RKO (cell line): ENCODE measurements around the gene PPP1R36.
"Not testable (repeated sequence)": the region's sequence is repeated elsewhere in the genome, so short reads cannot be mapped to it uniquely, and the experiment has no call there.

ENCODE experiments used
- DNase-seq: peaks from one replicate; pipeline ENCODE4 v3.0.0-alpha.2; 2016; ENCODE audit warnings: low spot score

Gene PPP1R36, protein sequence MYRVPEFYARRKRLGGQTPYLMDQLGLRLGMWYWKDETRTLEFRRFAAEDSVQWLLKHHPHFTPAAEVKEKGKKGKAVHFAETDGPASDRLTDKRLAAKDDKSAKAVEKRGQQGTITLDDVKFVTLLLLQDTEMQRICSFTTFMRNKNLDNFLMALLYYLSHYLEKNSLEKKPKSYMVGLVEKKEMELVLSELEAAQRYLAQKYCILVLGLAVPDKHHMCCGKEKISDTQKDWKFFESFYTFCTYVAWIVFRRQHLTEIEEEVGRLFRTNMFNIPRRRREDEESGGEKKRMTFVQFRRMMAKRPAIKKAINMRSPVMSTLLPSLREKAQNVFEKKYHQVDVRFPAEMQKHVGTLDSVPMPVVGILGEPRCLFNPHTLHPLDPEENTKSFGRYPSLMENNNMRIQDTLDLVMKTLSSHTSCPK

DNA sequence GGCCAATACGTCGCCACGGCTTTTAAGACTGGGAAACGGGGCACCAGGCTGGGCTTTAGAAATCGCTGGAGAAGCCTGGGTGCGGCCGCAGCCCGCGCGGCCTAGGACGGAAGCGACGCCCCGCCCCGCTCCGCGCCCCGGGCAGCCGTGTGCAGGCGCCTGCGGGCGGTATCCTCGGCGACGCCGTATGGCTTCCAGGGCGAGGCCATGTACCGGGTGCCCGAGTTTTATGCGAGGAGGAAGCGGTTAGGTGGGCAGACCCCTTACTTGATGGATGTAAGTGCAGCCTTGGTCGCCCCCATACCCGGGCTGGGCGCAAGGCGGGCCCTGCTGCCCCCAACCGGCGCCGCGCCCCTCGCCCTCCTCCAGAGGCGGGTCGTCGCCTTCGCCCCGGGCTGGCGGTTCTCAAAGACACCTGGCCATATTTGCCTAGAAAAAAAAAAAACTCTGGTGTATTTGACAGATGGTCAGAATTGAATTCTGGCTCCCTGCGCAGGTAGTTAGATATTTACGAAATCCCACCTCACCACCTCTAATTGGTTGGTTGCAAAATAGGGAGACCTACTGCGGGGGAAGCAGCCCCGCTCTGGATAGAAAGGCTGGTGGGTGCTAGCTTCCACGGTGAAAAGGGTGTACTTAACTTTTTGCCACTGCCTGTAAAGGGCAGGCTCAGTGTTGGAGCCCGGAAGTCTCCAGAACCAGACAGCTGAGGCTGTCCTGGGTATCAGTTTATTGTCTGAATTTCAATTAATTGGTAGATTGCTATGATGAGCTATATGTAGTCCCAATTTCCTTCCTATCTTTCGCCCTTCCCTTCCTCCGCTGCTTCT is at the start of gene PPP1R36:
Gene PPP1R36 (plus strand): TSS at position 171 of the 830 bp plus-strand sequence. CDS start 37 bp downstream, at position 208.
- no peak for DNase-seq

DNA sequence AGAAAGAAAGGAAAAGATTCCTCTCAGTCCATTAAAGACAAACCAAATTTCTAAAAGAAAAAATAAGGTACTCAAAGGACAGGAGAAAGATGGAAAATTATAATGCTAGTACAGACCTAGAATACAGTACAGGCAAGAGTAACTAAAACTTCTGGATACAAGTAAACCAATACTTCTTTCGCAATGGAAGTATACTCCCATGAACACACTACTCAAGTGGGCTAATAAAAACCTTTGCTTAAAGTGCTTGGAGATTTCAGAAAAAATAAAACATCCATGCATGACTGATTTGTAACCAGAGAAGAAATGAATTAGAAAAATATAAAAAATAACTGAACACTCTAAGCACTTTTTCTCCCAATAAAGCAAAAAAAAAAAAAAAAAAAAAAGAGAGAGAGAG is 49.7 kb upstream of the PPP1R36 start:
- no peak for DNase-seq

DNA sequence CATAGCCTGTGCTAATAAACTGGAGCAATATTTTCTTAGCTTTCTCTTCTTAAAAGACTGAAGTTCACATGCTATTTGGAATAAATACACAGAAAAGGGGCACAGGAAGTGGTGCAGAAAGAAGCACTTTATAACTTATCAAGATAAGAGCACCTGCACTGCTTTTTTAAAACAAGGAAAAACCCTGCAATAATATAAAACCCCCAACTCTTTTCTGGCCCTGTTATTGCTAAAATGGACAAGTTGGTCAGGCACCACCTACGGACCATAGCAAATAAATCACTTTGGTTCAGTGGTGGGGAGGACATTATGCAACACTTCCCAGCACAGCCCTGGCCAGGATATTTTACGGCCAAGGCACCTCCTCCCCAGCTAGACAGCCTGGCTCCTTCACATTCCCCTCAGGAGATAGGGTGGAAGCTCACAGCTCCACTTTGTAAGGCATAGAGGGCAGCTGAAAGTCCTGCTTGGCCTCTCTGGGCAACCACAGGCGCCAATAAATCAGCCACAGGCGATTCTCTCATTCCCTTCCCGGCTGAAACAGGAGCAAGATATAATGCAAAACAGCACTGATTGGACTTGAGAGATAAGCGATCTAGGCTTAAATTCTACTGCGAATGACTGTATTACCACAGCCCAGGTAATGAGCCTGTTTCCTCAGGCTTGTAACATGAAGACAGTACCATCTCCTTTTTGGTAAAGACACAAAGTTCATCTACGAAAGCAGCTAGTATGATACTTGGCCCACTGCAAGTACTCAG is 48.2 kb upstream of the PPP1R36 start:
- peak; percentile 61 for DNase-seq

DNA sequence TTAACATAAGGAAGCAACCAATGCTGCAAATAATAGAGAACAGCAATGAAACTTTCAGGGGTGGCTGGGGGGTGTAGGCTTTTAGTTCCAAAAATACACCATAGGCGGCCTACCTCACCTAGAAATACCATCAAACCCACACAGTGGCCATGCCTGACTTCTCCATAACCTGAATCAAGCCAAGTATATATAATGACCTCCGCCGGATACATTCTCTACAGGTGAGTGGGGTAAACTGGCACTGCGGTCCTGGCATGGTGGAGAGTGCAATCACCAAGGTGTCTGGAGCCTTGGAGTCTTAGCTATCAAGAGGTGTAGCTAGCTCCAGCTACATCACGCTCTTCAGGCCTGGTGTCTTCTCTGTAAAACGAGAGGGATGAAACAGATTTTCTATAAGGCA is 47.3 kb upstream of the PPP1R36 start:
- no peak for DNase-seq

DNA sequence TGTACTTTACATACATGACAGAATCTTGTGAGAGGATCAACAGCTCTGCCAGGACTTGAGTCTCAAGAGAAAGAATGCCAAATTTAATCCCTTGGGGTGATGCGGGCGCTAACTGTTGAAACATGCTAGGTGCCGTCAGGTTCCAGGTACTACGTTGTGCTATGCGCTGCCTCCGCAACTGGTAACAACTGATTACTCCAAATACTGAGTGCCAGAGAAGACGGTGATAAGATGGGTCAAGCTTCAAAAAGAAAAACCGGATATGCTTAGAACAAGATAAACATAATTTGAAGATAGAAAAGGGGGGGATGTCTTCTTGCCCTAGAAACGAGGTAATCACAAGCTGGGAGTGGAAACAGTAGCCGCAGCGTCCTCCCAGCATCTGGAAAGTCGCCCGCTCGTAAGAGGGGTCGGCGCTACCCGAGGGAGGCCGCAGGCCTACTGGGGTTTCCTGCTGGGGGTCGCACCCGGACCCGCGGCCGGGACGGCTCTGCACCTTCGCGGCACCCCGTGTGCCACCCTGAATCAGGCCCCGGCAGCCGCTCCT is 46.8 kb upstream of the PPP1R36 start:
- peak; percentile 37 for DNase-seq

DNA sequence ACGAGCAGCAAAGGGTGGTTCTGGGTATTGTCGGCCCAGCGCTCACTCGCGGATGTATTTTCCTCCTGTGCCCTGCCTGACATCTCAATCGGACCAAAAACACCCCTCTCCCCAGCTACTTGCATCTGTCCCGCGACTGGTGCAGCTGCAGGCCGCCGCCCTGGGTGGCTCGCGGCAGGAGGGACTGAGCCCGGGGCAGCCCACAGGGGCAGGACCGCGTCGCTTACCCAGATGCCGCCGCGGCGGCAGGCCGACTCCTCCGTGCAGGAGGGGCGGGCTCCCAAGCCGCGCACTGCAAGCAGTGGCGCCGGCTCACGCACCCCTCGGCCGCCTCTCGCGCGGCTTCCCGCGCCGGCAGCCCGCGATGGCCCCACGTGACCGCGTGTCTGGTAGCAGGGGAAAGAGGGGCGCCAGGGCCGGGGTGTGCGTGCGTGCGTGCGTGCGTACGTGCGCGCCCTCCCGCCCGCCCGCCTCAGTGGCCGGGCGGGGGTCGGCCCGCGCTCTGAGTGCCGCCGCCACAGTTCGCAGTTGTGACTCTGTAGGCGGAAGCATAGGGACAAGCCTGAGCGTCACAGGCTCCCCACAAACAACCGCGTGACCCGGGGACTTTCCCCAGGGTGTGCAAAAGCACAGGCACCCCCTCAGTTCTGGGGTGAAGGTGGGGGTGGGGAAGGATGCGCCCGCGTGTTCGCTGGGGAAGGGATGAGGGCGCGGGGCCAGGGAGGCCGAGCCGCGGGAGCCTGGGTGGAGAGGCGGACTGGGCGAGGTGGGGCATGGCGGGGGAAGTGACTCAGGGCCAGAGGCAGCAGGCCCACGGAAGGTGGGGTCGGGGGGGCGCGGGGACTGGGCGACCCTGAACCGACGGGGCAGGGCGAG is 46.1 kb upstream of the PPP1R36 start, which contains the start of gene ZBTB25:
Gene ZBTB25 (minus strand): TSS at position 405 of the 876 bp plus-strand sequence. CDS start 13,305 bp downstream, outside the sequence.
- DNase-seq, result peak; percentile 92

DNA sequence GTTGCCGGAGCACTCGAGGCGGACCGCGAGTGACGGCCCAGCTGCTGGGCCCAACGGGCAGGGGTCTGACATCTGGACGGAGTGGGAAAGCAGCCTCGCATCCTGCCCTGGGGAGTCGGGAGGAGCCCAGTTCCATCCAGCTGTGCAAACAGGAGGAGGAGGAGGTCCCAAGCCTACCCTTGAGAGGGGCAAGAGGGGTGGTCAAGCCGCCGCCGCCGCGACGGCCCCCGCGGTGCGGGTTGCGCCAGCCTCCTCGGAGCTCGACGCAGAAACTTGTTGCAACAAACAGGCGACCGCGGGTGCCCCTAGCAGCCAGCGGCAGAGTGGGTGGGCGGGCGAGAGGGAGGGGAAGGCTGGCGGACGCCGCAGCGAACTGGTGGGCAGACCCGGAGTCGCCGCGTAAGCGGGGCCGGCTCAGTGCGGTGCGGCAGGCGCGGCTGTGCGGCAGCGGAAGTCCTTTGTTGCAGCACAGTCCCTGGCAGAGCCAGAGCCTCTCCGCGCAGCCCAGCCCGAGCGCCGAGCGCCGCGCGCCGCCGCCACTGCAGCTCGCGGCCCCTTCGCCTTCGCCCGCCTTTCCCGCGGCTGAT is 45.4 kb upstream of the PPP1R36 start, which contains the start of gene ZBTB1:
Gene ZBTB1 (plus strand): TSS at position 461 of the 587 bp plus-strand sequence. CDS start 16,735 bp downstream, outside the sequence.
- peak; percentile 85 for DNase-seq

DNA sequence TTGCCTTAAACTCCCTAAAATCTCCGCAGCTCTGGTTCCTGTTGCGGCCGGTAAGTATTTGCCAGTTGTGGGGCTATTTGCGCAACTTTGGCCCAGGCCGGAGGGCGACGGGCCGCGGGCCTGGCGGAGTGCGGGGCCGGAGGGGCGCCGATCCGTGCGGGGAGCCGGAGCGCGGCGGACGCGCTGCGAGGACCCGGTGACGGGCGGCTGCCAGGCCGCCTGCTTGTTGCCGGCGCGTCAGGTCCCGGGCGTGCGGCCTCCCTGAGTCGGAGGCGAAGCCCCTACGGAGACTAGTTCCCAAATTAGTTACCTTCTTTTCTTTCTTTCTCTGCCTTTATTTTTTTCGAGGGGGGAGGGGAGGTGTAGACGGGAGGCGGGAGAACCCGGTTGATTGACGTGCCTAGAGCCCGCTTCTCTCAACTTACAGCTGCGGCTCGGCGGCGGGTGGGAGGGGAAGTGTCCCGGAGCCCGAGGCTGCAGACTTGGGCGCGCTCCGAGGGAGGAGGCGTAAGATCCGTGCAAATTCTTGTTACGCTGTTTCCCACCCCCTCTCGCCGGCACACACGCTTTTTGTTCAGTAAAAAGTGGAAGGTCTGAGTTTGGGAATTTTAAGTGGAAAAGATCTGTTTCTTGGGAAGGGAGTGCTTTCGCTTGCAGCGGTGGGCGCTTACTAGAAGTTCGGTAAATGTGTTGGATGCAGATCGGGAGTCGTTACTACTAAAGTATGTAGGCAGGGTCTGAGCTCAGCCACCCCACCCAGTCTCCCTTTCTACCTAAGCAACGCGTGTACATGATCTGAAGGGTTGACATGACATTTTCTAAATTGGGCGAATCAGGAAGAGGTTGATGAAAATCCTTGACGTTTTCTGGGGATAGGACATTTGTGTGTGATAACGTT is 44.6 kb upstream of the PPP1R36 start:
- peak; percentile 89 for DNase-seq

DNA sequence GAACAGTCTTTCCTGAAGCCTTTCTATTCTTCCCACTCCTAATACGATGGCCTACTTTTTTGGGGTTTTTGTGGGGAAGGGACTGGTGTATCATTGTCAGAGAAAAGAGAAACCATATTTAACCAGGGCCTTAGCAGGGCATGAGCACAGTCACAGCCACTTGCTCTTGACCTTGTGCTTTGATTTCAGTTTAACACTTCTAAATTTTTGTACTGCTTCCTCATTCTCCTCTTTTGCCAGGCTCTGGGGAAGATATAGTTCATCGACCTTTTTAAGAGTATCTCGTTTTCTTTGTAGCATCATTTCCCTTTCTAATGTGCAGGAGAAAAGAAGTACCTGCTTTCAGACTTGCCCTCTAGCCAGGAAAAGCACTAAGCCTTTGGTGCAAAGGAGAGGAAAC is 43.0 kb upstream of the PPP1R36 start:
- DNase-seq, result no peak

DNA sequence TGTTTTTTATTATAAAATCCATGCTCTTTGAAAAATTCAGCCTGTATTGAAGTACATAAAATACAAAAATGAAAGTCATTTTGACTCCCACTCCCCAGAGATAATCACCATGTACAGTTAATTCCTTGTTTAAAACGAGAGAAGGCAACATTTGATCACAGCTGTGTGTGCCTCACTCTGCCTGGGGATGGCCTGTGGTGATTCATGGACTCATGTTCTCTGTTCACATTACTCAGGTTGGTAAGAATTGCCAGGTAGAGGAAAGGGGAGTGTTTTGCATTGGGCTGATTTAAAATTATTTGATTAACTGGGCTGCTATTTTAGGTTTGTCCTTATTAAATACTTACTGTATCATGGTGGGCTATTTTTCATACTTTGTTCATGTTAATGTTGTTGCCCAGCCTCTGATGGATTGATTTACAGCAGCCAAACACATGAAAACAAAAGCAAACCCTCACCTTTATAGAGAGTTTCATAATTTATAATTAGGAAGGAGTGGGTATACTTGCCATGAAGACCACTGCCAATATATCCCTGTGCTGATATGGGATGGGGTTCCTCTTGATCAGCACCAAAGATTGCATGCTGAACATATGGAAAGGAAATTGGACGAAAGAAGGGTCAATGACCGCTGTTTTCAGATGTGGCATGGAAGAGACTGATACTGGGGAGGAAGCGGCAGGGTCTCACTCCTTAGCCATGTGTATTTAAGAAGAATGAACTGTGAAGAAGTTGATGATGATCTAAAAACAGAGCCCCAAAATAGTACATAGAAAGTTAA is 42.2 kb upstream of the PPP1R36 start:
- peak; percentile 47 for DNase-seq

DNA sequence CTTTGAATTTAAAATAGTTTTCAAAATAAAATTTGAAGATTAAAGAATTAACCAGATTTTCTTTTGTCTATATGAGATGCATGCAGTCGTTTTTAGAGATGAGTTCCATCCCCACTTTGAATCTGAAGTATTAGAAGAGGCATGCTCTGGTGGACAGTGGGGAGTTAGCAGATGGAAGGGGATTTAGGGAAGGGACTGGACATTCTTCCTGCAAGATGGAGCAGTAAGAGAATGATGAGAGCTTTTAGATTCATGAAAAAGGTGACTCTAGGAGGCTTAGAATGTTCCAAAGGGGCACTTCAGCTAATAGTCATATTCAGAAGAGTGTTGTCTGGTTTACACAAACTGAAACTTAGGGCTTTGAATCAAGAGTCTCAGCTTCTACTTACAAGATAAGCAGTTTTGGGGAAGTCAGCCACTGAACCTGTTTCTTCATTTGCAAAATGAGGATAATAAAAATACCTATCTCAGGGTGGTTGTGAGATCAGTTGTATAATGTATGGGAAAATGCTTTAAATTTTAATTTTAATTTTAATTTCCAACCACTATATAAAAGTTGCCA is 41.5 kb upstream of the PPP1R36 start:
- DNase-seq, result no peak

DNA sequence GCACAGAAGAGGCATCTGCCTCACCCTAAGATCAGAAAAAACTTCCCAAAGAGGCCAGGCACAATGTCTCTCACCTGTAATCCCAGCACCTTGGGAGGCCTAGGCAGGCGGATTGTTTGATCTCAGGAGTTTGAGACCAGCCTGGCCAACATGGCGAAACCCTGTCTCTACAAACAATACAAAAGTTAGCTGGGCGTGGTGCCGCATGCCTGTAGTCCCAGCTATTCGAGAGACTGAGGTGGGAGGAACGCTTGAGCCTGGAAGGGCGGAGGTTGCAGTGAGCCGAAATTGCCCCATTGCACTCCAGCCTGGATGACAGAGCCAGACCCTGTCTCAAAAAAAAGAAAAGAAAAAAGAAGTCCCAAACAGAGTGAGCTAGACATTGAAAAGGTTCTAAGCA is 40.7 kb upstream of the PPP1R36 start:
- DNase-seq, result no peak

DNA sequence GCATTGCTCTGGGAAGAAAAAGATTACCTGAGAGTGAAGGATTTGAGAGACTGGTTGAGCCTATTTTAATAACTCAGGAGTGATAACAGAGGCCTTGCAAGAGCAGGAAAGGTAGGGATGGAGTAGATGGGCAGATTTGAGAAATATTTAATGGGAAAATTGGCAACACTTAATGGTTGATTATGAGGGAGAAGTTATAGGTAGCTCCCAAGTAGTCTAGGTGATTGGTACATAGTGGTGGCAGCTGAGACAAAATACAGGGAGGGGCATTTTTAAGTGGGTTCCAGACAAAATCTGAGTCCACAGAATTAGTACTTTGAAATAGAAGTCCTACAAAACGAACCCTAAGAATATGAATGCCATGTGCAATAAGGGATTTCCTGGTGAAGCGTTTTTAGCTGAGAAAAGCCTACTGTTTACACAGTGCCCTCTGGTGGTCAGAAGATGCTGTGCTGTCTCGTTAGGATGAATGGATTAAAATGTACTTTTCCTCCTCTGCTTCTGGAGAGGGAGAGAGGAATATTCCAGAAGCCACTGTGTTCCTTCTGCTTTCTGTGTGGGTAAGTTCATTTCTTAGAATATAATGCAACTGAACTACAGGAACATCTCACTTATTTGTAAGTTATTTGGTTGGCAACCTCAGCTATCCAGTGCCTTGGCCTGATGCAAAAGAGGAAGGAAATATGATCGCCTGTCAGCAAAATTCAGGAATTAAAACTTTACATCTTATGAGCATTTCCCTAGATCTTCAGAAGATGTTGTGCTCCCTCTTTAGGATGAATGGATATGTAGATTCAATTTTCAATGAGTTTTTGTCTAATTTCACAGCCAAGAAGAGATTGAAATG is 38.7 kb upstream of the PPP1R36 start:
- DNase-seq, result peak; percentile 81

DNA sequence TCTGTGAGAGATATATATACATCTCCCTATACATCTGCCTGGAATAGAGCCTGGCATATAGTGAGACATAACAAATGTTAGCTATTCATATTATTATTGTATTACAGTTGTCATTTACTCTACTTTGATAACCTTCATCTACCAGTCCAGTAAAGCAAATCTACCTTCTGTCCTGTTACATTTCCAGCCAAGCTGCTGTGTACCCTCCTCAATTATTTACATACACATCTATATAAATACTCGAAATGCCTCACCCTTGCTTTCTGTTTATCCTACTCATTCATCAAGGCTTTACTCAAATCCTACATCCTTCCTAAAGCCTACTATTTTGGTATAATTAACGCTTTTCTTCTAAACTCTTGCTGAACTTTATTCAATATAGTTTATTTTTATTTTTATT is 36.5 kb upstream of the PPP1R36 start:
- DNase-seq, result no peak

DNA sequence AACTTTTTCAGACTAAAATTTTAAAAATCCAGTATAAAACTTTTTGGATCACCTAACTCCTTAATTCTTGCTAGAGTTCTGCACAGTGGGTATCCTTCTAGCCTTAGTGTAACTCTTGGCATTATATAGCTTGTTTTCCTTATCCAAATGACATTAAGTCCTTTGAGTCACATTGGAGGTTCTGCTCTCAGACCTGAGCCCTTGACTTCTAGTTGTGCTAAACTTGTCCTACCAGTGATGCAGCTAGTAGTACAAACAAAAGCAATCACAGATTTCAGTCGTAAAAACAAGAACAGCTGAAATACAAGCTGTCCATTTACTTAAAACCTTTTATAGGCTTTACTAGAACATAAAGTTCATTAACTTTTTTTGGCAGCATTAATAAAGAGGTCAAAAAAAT is 34.7 kb upstream of the PPP1R36 start:
- no peak for DNase-seq

DNA sequence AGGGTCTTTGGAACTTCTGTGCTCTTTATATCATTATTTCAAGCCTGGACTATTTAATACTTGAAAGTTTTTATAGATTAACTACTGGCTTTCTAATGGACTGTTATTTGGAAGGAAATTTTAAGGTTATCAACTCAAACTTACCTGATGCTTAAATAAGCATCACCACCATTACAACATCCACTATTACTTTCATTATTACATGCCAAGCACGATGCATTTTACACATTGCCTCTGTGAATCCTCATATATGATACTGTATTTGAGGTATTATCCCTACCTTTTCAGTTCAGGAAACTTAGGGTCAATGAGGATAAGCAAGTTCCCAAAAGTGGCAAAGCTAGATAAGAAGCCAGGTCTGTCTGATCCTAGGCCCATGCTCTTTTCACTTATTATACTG is 32.8 kb upstream of the PPP1R36 start:
- no peak for DNase-seq

DNA sequence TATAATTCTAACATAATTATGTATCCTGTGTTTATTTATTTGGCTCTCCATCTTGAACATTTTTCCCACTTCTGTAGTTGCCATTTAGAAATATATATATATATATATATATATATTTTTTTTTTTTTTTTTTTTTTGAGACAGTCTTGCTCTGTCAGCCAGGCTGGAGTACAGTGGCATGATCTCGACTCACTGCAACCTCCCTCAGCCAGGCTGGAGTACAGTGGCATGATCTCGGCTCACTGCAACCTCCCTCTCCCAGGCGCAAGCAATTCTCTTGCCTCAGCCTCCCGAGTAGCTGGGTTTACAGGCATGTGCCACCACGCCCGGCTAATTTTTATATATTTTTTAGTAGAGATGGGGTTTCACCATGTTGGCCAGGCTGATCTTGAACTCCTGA is 32.1 kb upstream of the PPP1R36 start:
- DNase-seq, result not testable (repeated sequence)
